HG02798 (cell line): ENCODE data around the gene TASP1.

Source experiments
- ATAC-seq: cut with Tn5 transposase; IDR thresholded peaks from one replicate; pipeline ENCODE4 v1.9.1; 2021; ENCODE audit warnings: mild to moderate bottlenecking; ENCODE audit not compliant: unreplicated experiment, poor library complexity

Gene TASP1

GRCh38 chr20:13452470-13453124, 186.1 kb downstream of the TASP1 start:
- no peak for ATAC-seq

- ATAC-seq, result no peak
Observed at GRCh38 chr20:13449868-13450434, 188.8 kb downstream of the TASP1 start.

GRCh38 chr20:13447385-13448180, 191.1 kb downstream of the TASP1 start:
- ATAC-seq, result no peak

GRCh38 chr20:13443690-13444089, 195.0 kb downstream of the TASP1 start:
- ATAC-seq, result no peak

- no peak for ATAC-seq
Observed at GRCh38 chr20:13442986-13443385, 195.7 kb downstream of the TASP1 start.

GRCh38 chr20:13441388-13441787, 197.3 kb downstream of the TASP1 start:
- no peak for ATAC-seq

GRCh38 chr20:13436530-13436929, 202.2 kb downstream of the TASP1 start:
- ATAC-seq, result no peak

- ATAC-seq, result no peak
Observed at GRCh38 chr20:13432126-13432525, 206.6 kb downstream of the TASP1 start.

- no peak for ATAC-seq
Observed at GRCh38 chr20:13430346-13431002, 208.3 kb downstream of the TASP1 start.

- no peak for ATAC-seq
Observed at GRCh38 chr20:13428684-13429083, 210.0 kb downstream of the TASP1 start.

GRCh38 chr20:13426870-13427269, 211.9 kb downstream of the TASP1 start:
- no peak for ATAC-seq

GRCh38 chr20:13425381-13426135, 213.2 kb downstream of the TASP1 start:
- no peak for ATAC-seq

GRCh38 chr20:13424174-13424833, 214.4 kb downstream of the TASP1 start:
- ATAC-seq, result no peak

GRCh38 chr20:13423472-13424173, 215.1 kb downstream of the TASP1 start:
- no peak for ATAC-seq

GRCh38 chr20:13422637-13423036, 216.1 kb downstream of the TASP1 start:
- no peak for ATAC-seq

GRCh38 chr20:13420625-13421024, 218.1 kb downstream of the TASP1 start:
- ATAC-seq, result no peak

GRCh38 chr20:13419477-13419876, 219.3 kb downstream of the TASP1 start:
- no peak for ATAC-seq

- ATAC-seq, result no peak
Observed at GRCh38 chr20:13418263-13419229, 220.2 kb downstream of the TASP1 start.
